Keratinocyte (primary cell): ENCODE measurements around the gene DHX58.

Experiments
- EZH2 ChIP-seq: IDR thresholded peaks from one replicate; pipeline ENCODE4 v1.6.1; 2012; ENCODE audit warnings: inconsistent platforms, mild to moderate bottlenecking, low read length, moderate library complexity
- TF ChIP-seq, protein P1 (sequence below), 3 experiments: IDR thresholded peaks in 1 of 3; conservative IDR thresholded peaks in 1 of 3; optimal IDR thresholded peaks in 1 of 3; 2 replicates in 2 of 3; 3 replicates in 1 of 3; pipeline versions ENCODE3 to v1.5.1; 2011; ENCODE audit warnings: low read length in 3 of 3, mild to moderate bottlenecking in 3 of 3, moderate library complexity in 2 of 3, control low read depth in 1 of 3, inconsistent platforms in 1 of 3; ENCODE audit not compliant: insufficient read depth in 2 of 3; ENCODE audit errors: extremely low read depth in 1 of 3

DNA sequence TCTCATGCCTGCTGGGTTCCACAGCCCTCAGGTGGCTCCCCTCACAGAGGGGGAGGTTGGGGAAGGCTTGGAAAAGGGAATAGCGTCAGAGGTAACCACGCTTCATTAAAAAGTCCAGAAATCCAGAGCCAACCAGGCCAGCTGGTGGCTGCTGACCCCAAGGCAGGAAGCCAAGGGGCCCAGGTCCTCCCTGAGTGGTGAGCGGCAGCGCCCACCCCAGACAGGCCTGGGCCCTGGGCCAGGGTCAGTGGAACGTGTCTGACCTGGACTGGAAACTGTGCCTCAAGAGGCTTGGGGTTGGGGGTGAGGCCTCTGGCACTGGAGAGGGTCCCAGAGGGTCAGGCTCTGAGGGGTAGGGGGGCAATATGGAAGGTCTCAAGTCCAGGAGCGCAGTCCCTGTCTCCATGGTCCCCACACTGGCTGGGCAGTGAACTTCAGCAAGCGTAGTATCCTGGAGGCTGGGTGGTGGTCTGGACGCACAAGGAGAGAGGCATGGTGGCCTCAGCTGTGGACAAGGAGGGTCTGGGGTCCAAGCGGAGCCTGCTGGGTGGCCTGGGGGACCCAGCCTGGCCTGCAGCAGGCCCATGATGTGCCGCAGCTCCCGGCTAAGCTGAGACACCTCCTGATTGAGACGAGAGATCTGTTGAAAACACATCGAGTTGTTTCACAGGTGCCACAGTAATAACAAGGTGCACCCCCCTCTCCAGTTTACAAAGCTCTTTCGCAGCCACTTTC, 47.4 kb upstream of the DHX58 start:
- TF ChIP-seq EZH2, result no peak
- TF ChIP-seq, protein P1, sequence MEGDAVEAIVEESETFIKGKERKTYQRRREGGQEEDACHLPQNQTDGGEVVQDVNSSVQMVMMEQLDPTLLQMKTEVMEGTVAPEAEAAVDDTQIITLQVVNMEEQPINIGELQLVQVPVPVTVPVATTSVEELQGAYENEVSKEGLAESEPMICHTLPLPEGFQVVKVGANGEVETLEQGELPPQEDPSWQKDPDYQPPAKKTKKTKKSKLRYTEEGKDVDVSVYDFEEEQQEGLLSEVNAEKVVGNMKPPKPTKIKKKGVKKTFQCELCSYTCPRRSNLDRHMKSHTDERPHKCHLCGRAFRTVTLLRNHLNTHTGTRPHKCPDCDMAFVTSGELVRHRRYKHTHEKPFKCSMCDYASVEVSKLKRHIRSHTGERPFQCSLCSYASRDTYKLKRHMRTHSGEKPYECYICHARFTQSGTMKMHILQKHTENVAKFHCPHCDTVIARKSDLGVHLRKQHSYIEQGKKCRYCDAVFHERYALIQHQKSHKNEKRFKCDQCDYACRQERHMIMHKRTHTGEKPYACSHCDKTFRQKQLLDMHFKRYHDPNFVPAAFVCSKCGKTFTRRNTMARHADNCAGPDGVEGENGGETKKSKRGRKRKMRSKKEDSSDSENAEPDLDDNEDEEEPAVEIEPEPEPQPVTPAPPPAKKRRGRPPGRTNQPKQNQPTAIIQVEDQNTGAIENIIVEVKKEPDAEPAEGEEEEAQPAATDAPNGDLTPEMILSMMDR (optimal IDR thresholded peaks at IDR 0.05 in 1 of 3, IDR thresholded peaks at IDR 0.05 in 1 of 3, conservative IDR thresholded peaks at IDR 0.05 in 1 of 3; ENCODE audit: extremely low read depth in 1 of 3, insufficient read depth in 2 of 3, low read length in 3 of 3), result no peak
